OCI-LY1 (cell line): Measurements from ENCODE around the gene ASB16.

Source experiments
- H2AFZ ChIP-seq: fragments of 200-600 bp; sonication (generic), shearing (Covaris generic); 2 replicates; pipeline ENCODE4 v1.6.0; 2014; ENCODE audit warnings: antibody characterized with exemption, mild to moderate bottlenecking, low read length
- H3F3A ChIP-seq: fragments of 200-600 bp; sonication (generic), shearing (Covaris generic); 2 replicates; pipeline ENCODE4 v1.6.0; 2014; ENCODE audit warnings: mild to moderate bottlenecking, antibody characterized with exemption, low read length, moderate library complexity; ENCODE audit not compliant: insufficient read depth
- H3K27ac ChIP-seq: fragments of 200-600 bp; sonication (generic); 2 replicates; pipeline ENCODE4 v1.5.1; 2014; ENCODE audit warnings: low read length, mixed run types, mild to moderate bottlenecking, low read depth; ENCODE audit not compliant: poor library complexity, severe bottlenecking
- H3K27me3 ChIP-seq: fragments of 200-600 bp; sonication (generic); 2 replicates; pipeline ENCODE4 v1.6.0; 2014; ENCODE audit warnings: antibody characterized with exemption, mild to moderate bottlenecking, low read length, moderate library complexity; ENCODE audit not compliant: insufficient read depth
- H3K36me3 ChIP-seq: fragments of 200-600 bp; sonication (generic); 2 replicates; pipeline ENCODE4 v1.6.1; 2014; ENCODE audit warnings: mild to moderate bottlenecking, antibody characterized with exemption, low read length, moderate library complexity, mixed read lengths; ENCODE audit not compliant: insufficient read depth
- H3K4me1 ChIP-seq: fragments of 200-600 bp; sonication (generic); 2 replicates; pipeline ENCODE4 v1.5.1; 2014; ENCODE audit warnings: mild to moderate bottlenecking, low read length, moderate library complexity; ENCODE audit not compliant: insufficient read depth, severe bottlenecking
- H3K4me2 ChIP-seq: fragments of 200-600 bp; sonication (generic), shearing (Covaris generic); 2 replicates; pipeline ENCODE4 v1.6.1; 2014; ENCODE audit warnings: low read length
- H3K4me3 ChIP-seq: fragments of 200-600 bp; sonication (generic); 2 replicates; pipeline ENCODE4 v1.5.1; 2014; ENCODE audit warnings: low read length, low read depth, mild to moderate bottlenecking, mixed read lengths; ENCODE audit not compliant: poor library complexity, severe bottlenecking
- H3K79me2 ChIP-seq: fragments of 200-600 bp; shearing (Covaris generic); 2 replicates; pipeline ENCODE4 v1.6.1; 2016; ENCODE audit warnings: mixed run types, low read length, mixed read lengths; ENCODE audit not compliant: insufficient read depth
- H3K9ac ChIP-seq: fragments of 200-600 bp; sonication (generic), shearing (Covaris generic); 2 replicates; pipeline ENCODE4 v1.6.1; 2014; ENCODE audit warnings: mild to moderate bottlenecking, low read length, mixed read lengths
- H3K9me2 ChIP-seq: fragments of 200-600 bp; sonication (generic), shearing (Covaris generic); 2 replicates; pipeline ENCODE4 v1.6.1; 2014; ENCODE audit warnings: low read depth, mild to moderate bottlenecking, low read length, mixed read lengths
- H3K9me3 ChIP-seq: fragments of 200-600 bp; shearing (Covaris generic); 2 replicates; pipeline ENCODE4 v1.6.1; 2014; ENCODE audit warnings: low read length, mixed read lengths
- H4K20me1 ChIP-seq: fragments of 200-600 bp; sonication (generic), shearing (Covaris generic); 2 replicates; pipeline ENCODE4 v1.6.0; 2016; ENCODE audit warnings: mild to moderate bottlenecking, low read length; ENCODE audit not compliant: insufficient read depth
- EZH2 ChIP-seq: fragments of 200-600 bp; sonication (generic), shearing (Covaris generic); IDR thresholded peaks from 2 replicates; pipeline ENCODE4 v1.8.0; 2017; ENCODE audit warnings: borderline replicate concordance, mixed run types, mild to moderate bottlenecking, antibody characterized with exemption, low read length, moderate library complexity, mixed read lengths
- TF ChIP-seq, protein P1 (sequence below): fragments of 200-600 bp; sonication (generic), shearing (Covaris generic); IDR thresholded peaks from 2 replicates; pipeline ENCODE4 v1.5.1; 2017; ENCODE audit warnings: mild to moderate bottlenecking, antibody characterized with exemption, low read length, moderate library complexity, mixed read lengths

The ASB16 gene

DNA sequence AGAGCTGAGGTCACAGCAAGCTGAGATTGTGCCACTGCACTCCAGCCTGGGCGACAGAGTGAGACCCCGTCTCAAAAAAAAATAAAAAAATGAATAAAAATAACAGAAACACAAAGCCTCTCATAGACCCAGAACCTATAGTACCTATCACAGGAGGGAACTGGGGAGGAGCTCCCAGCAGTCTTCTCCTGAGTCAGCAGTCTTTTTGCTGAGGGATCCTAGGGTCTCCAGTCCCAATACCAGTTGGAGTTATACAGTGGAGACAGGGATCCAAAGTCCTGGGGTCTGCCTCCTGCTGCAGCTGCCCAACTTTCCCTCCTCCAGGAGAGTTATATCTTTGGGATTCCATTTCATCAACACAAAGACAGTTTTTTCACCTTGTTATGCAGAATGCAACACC, 12.5 kb downstream of the ASB16 start:
- H4K20me1 ChIP-seq: no peaks in the 10 kb centered on the region
- no peak overlapping the region for H3K27ac ChIP-seq
- H2AFZ ChIP-seq: no peak overlapping the region
- H3K36me3 ChIP-seq: peaks cover 39% of the 10 kb centered on the region
- H3K4me3 ChIP-seq: no peak overlapping the region
- no peaks in the 10 kb centered on the region for H3K9me2 ChIP-seq
- H3K27me3 ChIP-seq: no peaks in the 10 kb centered on the region
- H3K79me2 ChIP-seq: peaks cover 24% of the 10 kb centered on the region
- no peaks in the 10 kb centered on the region for H3K9me3 ChIP-seq
- H3K9ac ChIP-seq: no peak overlapping the region
- no peaks in the 10 kb centered on the region for H3F3A ChIP-seq
- H3K4me2 ChIP-seq: no peak overlapping the region
- TF ChIP-seq EZH2: no peak
- TF ChIP-seq, protein P1, sequence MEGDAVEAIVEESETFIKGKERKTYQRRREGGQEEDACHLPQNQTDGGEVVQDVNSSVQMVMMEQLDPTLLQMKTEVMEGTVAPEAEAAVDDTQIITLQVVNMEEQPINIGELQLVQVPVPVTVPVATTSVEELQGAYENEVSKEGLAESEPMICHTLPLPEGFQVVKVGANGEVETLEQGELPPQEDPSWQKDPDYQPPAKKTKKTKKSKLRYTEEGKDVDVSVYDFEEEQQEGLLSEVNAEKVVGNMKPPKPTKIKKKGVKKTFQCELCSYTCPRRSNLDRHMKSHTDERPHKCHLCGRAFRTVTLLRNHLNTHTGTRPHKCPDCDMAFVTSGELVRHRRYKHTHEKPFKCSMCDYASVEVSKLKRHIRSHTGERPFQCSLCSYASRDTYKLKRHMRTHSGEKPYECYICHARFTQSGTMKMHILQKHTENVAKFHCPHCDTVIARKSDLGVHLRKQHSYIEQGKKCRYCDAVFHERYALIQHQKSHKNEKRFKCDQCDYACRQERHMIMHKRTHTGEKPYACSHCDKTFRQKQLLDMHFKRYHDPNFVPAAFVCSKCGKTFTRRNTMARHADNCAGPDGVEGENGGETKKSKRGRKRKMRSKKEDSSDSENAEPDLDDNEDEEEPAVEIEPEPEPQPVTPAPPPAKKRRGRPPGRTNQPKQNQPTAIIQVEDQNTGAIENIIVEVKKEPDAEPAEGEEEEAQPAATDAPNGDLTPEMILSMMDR: no peak
- H3K4me1 ChIP-seq: peaks cover 26% of the 10 kb centered on the region

GRCh38 chr17:44184212-44184810, 13.8 kb downstream of the ASB16 start:
- 0 out of 2 replicates have a peak overlapping the region, but pooled peaks have one; percentile 63 for H3K4me2 ChIP-seq
- peaks cover 33% of the 10 kb centered on the region for H3K4me1 ChIP-seq
- no peaks in the 10 kb centered on the region for H3K9me2 ChIP-seq
- no peak for TF ChIP-seq EZH2
- TF ChIP-seq, protein P1: no peak
- H4K20me1 ChIP-seq: no peaks in the 10 kb centered on the region
- no peaks in the 10 kb centered on the region for H3K9me3 ChIP-seq
- H2AFZ ChIP-seq: no peak overlapping the region
- H3K9ac ChIP-seq: no peak overlapping the region
- H3K79me2 ChIP-seq: peaks cover 26% of the 10 kb centered on the region
- H3K27me3 ChIP-seq: no peaks in the 10 kb centered on the region
- H3K4me3 ChIP-seq: peak overlapping the region; percentile 93
- H3F3A ChIP-seq: no peaks in the 10 kb centered on the region
- peaks cover 41% of the 10 kb centered on the region for H3K36me3 ChIP-seq
- no peak overlapping the region for H3K27ac ChIP-seq

DNA sequence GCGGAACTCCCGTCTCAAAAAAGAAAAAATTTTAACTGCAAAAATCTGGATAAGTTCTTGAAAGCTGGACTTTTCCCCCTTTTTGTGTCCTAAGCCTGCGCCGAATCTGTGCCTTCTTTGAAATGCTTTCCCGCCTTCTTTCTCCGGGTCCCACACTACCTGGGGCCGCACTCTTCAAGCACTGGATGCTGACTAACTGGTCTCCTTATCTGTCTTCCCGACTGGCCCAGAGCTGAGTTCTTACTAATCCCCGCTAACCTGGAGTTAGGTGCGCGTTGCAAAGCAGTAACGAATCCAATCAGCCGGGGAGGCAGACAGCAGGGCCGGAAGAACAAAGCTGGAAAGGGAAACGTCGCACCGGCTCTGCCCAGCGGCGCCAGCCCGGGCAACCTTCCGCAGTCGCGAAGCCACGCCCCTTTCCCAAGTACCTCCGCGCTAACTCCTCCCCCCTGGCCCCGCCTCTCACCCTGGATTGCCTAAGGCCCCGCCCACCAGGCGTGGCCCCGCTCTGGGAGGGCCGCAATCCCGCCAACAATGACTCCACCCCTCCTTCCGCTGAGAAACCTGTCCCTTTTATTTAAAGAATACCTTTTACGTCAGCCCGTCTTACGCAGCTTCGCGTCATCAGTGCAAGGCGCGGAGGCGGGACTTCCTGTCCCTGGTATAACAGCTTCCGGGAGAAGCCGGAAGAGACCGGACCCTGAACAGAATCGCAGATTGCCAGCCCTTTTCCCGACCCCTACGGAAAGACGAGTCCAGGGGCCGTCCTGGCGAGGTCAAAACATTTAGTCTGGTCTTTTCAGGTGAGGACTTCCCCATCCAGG, 16.0 kb downstream of the ASB16 start, which contains the start of gene TMUB2:
TSS of gene TMUB2 (plus strand) at position 666 of the 824 bp plus-strand sequence. CDS start 737 bp downstream, outside the sequence.
- TF ChIP-seq EZH2: no peak
- TF ChIP-seq, protein P1: no peak
- Histone ChIP-seq H3K27ac (peak within 1 kb of the TSS; percentile 78), H2AFZ (no peak within 1 kb of the TSS), H3K9me3 (no peaks in the 10 kb centered on the region), H4K20me1 (no peaks in the 10 kb centered on the region), H3K27me3 (no peaks in the 10 kb centered on the region), H3K4me3 (peak within 1 kb of the TSS; percentile 93), H3K79me2 (peaks cover 26% of the 10 kb centered on the region), H3K9ac (peak within 1 kb of the TSS; percentile 91), H3K4me1 (peaks cover 33% of the 10 kb centered on the region), H3K9me2 (no peaks in the 10 kb centered on the region), H3F3A (no peaks in the 10 kb centered on the region), H3K36me3 (peaks cover 54% of the 10 kb centered on the region), H3K4me2 (peak within 1 kb of the TSS; percentile 89)
